CD14-positive monocyte (primary cell): ENCODE results near the gene WDR49. TPM values are rescaled to one million over a fixed set of nuclear protein-coding genes. Genes with fewer than 3 reads are reported as not detected.

Experiments used
- DNase-seq, 3 donors: peaks; one replicate each; pipeline ENCODE4 v3.0.0-alpha.2; 2011 to 2022
- H2AFZ ChIP-seq: 2 replicates; pipeline ENCODE4 v1.6.0; 2012; ENCODE audit warnings: mild to moderate bottlenecking, low read depth, low read length, inconsistent platforms; ENCODE audit not compliant: insufficient read depth, poor library complexity, severe bottlenecking
- H3K27ac ChIP-seq, 2 donors: 1 replicate in 1 of 2; 2 replicates in 1 of 2; pipeline ENCODE4 v1.5.1; 2012 to 2013; ENCODE audit warnings: low read length in 2 of 2, control low read depth in 1 of 2, inconsistent platforms in 1 of 2, low read depth in 1 of 2, mild to moderate bottlenecking in 1 of 2
- H3K27me3 ChIP-seq, 2 donors: one replicate each; pipeline versions ENCODE4 v1.6.0 to v1.6.1; 2011 to 2013; ENCODE audit warnings: low read length in 2 of 2; ENCODE audit not compliant: control insufficient read depth in 2 of 2, insufficient read depth in 2 of 2
- H3K36me3 ChIP-seq, 2 donors: replicated peaks in 1 of 2; 1 replicate in 1 of 2; 2 replicates in 1 of 2; pipeline versions ENCODE4 v1.5.1 to v1.6.1; 2012 to 2013; ENCODE audit warnings: low read length in 2 of 2, control low read depth in 1 of 2, inconsistent platforms in 1 of 2, mild to moderate bottlenecking in 1 of 2; ENCODE audit not compliant: insufficient read depth in 2 of 2, control insufficient read depth in 1 of 2
- H3K4me1 ChIP-seq, 2 donors: 1 replicate in 1 of 2; 2 replicates in 1 of 2; pipeline versions ENCODE4 v1.5.1 to v1.6.1; 2012 to 2013; ENCODE audit warnings: low read length in 2 of 2, control low read depth in 1 of 2, inconsistent platforms in 1 of 2, mild to moderate bottlenecking in 1 of 2, moderate library complexity in 1 of 2; ENCODE audit not compliant: insufficient read depth in 2 of 2, control insufficient read depth in 1 of 2
- H3K4me2 ChIP-seq: replicated peaks from 2 replicates; pipeline ENCODE3; 2012; ENCODE audit warnings: low read length, moderate library complexity, mild to moderate bottlenecking; ENCODE audit not compliant: poor library complexity, severe bottlenecking; ENCODE audit errors: extremely low read depth
- H3K4me3 ChIP-seq, 3 experiments: fragments of 200-600 bp in 1 of 3; sonication (generic) in 1 of 3; replicated peaks in 1 of 3; 1 replicate in 2 of 3; 2 replicates in 1 of 3; pipeline ENCODE4 v1.5.1; 2011 to 2013; ENCODE audit warnings: low read length in 3 of 3, mild to moderate bottlenecking in 3 of 3, control low read depth in 2 of 3, low read depth in 2 of 3, inconsistent platforms in 1 of 3, moderate library complexity in 1 of 3
- H3K79me2 ChIP-seq: 2 replicates; pipeline ENCODE4 v1.6.0; 2012; ENCODE audit warnings: mild to moderate bottlenecking, control low read depth, inconsistent platforms, low read length, moderate library complexity; ENCODE audit not compliant: insufficient read depth
- H3K9ac ChIP-seq: 2 replicates; pipeline ENCODE4 v1.6.0; 2017; ENCODE audit warnings: low read length, mild to moderate bottlenecking; ENCODE audit not compliant: insufficient read depth, poor library complexity, severe bottlenecking
- H3K9me3 ChIP-seq, 2 donors: replicated peaks in 1 of 2; 1 replicate in 1 of 2; 2 replicates in 1 of 2; pipeline versions ENCODE4 v1.5.1 to v1.6.1; 2012 to 2013; ENCODE audit warnings: low read length in 2 of 2, control low read depth in 1 of 2; ENCODE audit not compliant: control insufficient read depth in 1 of 2, insufficient read depth in 1 of 2
- H4K20me1 ChIP-seq: 2 replicates; pipeline ENCODE4 v1.6.0; 2012; ENCODE audit warnings: mild to moderate bottlenecking, low read length, control low read depth, moderate library complexity; ENCODE audit not compliant: insufficient read depth
- H3K27ac Mint-ChIP-seq, 7 donors: one replicate each; pipeline ENCODE4 v1.8.0; 2020; ENCODE audit warnings: mild to moderate bottlenecking in 7 of 7, mixed read lengths in 7 of 7, moderate library complexity in 6 of 7, inconsistent platforms in 2 of 7
- H3K27me3 Mint-ChIP-seq, 3 donors: one replicate each; pipeline ENCODE4 v1.8.0; 2021 to 2022; ENCODE audit warnings: low read depth in 3 of 3, mild to moderate bottlenecking in 3 of 3, mixed read lengths in 3 of 3, moderate library complexity in 3 of 3, inconsistent platforms in 1 of 3
- H3K36me3 Mint-ChIP-seq, 2 donors: one replicate each; pipeline ENCODE4 v1.8.0; 2020; ENCODE audit warnings: mixed read lengths in 2 of 2, inconsistent platforms in 1 of 2, mild to moderate bottlenecking in 1 of 2
- H3K4me1 Mint-ChIP-seq: one replicate; pipeline ENCODE4 v1.8.0; 2020; ENCODE audit warnings: mild to moderate bottlenecking, mixed read lengths
- H3K4me3 Mint-ChIP-seq, 2 donors: one replicate each; pipeline ENCODE4 v1.8.0; 2020; ENCODE audit warnings: mild to moderate bottlenecking in 2 of 2, mixed read lengths in 2 of 2, moderate library complexity in 1 of 2
- H3K9me3 Mint-ChIP-seq, 7 donors: one replicate each; pipeline ENCODE4 v1.8.0; 2020 to 2022; ENCODE audit warnings: mixed read lengths in 7 of 7, mild to moderate bottlenecking in 6 of 7, moderate library complexity in 6 of 7, inconsistent platforms in 2 of 7
- CTCF ChIP-seq: fragments of 200-600 bp; IDR thresholded peaks from one replicate; pipeline ENCODE4 v1.8.0; 2022; ENCODE audit warnings: antibody characterized with exemption, mild to moderate bottlenecking
- WGBS: methylation state at CpG from one replicate; pipeline ENCODE4 v1.1.5; 2013; ENCODE audit warnings: missing lambda C conversion rate; ENCODE audit not compliant: insufficient coverage; 5-methylcytosine and 5-hydroxymethylcytosine counted together
- intact Hi-C, 2 donors: fragments of 100-400 bp; cut with micrococcal nuclease; formaldehyde crosslinking; loops; one replicate each; pipeline versions ENCODE4 v1.15.0 to v1.15.1; 2023
- polyA plus RNA-seq, 3 donors: library from polyadenylated mRNA; depleted of rRNA in 1 of 3; unstranded in 2 of 3; stranded (reverse) in 1 of 3; fragments of 300-500 nt in 2 of 3; fragments of >200 nt in 1 of 3; fragmentation: Illumina TruSeq in 2 of 3; gene quantifications; 1 replicate in 2 of 3; 2 replicates in 1 of 3; pipeline ENCODE4 v1.2.3, GENCODE V29; 2012 to 2021

WDR49 gene
- polyA plus RNA-seq, 3 donors = 1.1 to 5.0 (median 4.2) TPM

GRCh38 chr3:167666563-167666962 is 12.8 kb upstream of the WDR49 start:
- Histone ChIP-seq H3K9ac (no peak overlapping the region), H2AFZ (no peak overlapping the region), H3K9me3 (no peaks in the 10 kb centered on the region), H3K79me2 (no peaks in the 10 kb centered on the region), H3K4me3 (no peak overlapping the region), H3K4me2 (no peak overlapping the region), H3K27ac (no peak overlapping the region), H3K27me3 (no peaks in the 10 kb centered on the region), H3K36me3 (no peaks in the 10 kb centered on the region), H4K20me1 (no peaks in the 10 kb centered on the region), H3K4me1 (no peaks in the 10 kb centered on the region)
- Mint-ChIP-seq H3K4me1 (peaks cover 5% of the 10 kb centered on the region), H3K27ac (no peak overlapping the region), H3K4me3 (no peak overlapping the region), H3K27me3 (peaks cover 0 to 5% (median 0%) of the 10 kb centered on the region in 3 donors), H3K36me3 (no peaks in the 10 kb centered on the region), H3K9me3 (peaks cover 0 to 5% (median 1%) of the 10 kb centered on the region in 7 donors)
- no peak for TF ChIP-seq CTCF
- intact Hi-C loops = no loop called here
- no peak for DNase-seq
- WGBS = no CpG with 5 or more reads among the region's 2 CpGs

- intact Hi-C loops = no loop called here
- H3K27ac Mint-ChIP-seq = peak overlapping the region in 3 of 7 donors; percentile 13 to 89 (median 41)
Observed at GRCh38 chr3:167662919-167663400, 9.2 kb upstream of the WDR49 start.

More at GRCh38 chr3:167662919-167663400, 9.2 kb upstream of the WDR49 start:
- Histone ChIP-seq H3K9me3 (no peaks in the 10 kb centered on the region), H3K4me1 (no peaks in the 10 kb centered on the region), H3K4me3 (no peak overlapping the region), H4K20me1 (no peaks in the 10 kb centered on the region), H2AFZ (no peak overlapping the region), H3K27ac (no peak overlapping the region), H3K36me3 (no peaks in the 10 kb centered on the region), H3K27me3 (no peaks in the 10 kb centered on the region), H3K9ac (no peak overlapping the region), H3K79me2 (no peaks in the 10 kb centered on the region), H3K4me2 (no peak overlapping the region)
- WGBS = 79% methylated on average over 2 of the region's 5 CpGs
- peaks cover 0 to 5% (median 2%) of the 10 kb centered on the region in 3 donors for H3K27me3 Mint-ChIP-seq
- DNase-seq = no peak
- no peaks in the 10 kb centered on the region for H3K36me3 Mint-ChIP-seq
- no peak overlapping the region for H3K4me3 Mint-ChIP-seq
- H3K9me3 Mint-ChIP-seq = peaks cover 0 to 5% (median 1%) of the 10 kb centered on the region in 7 donors
- peaks cover 5% of the 10 kb centered on the region for H3K4me1 Mint-ChIP-seq
- no peak for TF ChIP-seq CTCF
